H1 (cell line): ENCODE measurements around the gene STIM1. TPM values are rescaled to one million over a fixed set of nuclear protein-coding genes. Genes with fewer than 3 reads are reported as not detected.

Experiments used
- CTCF ChIA-PET: fragments of 300-600 bp; sonication (Branson Sonifier 250); formaldehyde crosslinking; loops from one replicate; lab custom pipeline; 2021; ENCODE audit not compliant: partially characterized antibody; lab: Charles Lee
- POLR2A ChIA-PET: fragments of 300-600 bp; sonication (Branson Sonifier 250); formaldehyde crosslinking; loops from one replicate; lab custom pipeline; 2021; ENCODE audit warnings: inconsistent platforms; ENCODE audit not compliant: partially characterized antibody; lab: Charles Lee
- DNase-seq, 2 experiments: peaks; one replicate each; pipeline versions ENCODE4 v3.0.0 to v3.0.0-alpha.2; 2010 to 2022; ENCODE audit warnings: low spot score in 2 of 2, low read depth in 1 of 2, mixed read lengths in 1 of 2
- FAIRE-seq: peaks from 2 replicates; lab custom pipeline; 2011; peaks lifted over from hg19 to GRCh38; lab: Jason Lieb, UNC
- H2AFZ ChIP-seq: 2 replicates; pipeline ENCODE4 v1.8.1; 2012; ENCODE audit warnings: low read length, inconsistent platforms
- H2AK5ac ChIP-seq: 2 replicates; pipeline ENCODE4 v1.6.1; 2013; ENCODE audit warnings: low read depth, low read length
- H2BK120ac ChIP-seq: replicated peaks from 2 replicates; pipeline ENCODE3; 2013; ENCODE audit warnings: low read depth, low read length, inconsistent platforms
- H2BK12ac ChIP-seq: 2 replicates; pipeline ENCODE4 v1.6.1; 2013; ENCODE audit warnings: low read depth, low read length
- H2BK15ac ChIP-seq: 2 replicates; pipeline ENCODE4 v1.6.1; 2013; ENCODE audit warnings: low read length
- H2BK20ac ChIP-seq: 2 replicates; pipeline ENCODE4 v1.6.1; 2013; ENCODE audit warnings: low read length
- H2BK5ac ChIP-seq: 2 replicates; pipeline ENCODE4 v1.6.1; 2013; ENCODE audit warnings: low read depth, low read length
- H3K14ac ChIP-seq: 2 replicates; pipeline ENCODE4 v1.6.1; 2013; ENCODE audit warnings: inconsistent platforms; ENCODE audit not compliant: insufficient read length
- H3K18ac ChIP-seq: 2 replicates; pipeline ENCODE4 v1.6.1; 2013; ENCODE audit warnings: low read length; ENCODE audit errors: extremely low read depth
- H3K23ac ChIP-seq: 2 replicates; pipeline ENCODE4 v1.6.1; 2013; ENCODE audit warnings: inconsistent platforms; ENCODE audit not compliant: insufficient read length
- H3K23me2 ChIP-seq: 2 replicates; pipeline ENCODE4 v1.6.1; 2013; ENCODE audit warnings: low read depth, low read length
- H3K27ac ChIP-seq: 2 replicates; pipeline ENCODE4 v1.6.1; 2011; ENCODE audit warnings: low read depth, low read length, inconsistent platforms
- H3K27me3 ChIP-seq, 4 experiments: replicated peaks in 1 of 4; 1 replicate in 1 of 4; 2 replicates in 3 of 4; pipeline versions ENCODE4 v1.6.1 to v1.8.1; 2011 to 2013; ENCODE audit warnings: low read length in 3 of 4, mild to moderate bottlenecking in 3 of 4, inconsistent platforms in 2 of 4, mixed read lengths in 2 of 4, moderate library complexity in 1 of 4; ENCODE audit not compliant: control insufficient read depth in 3 of 4, insufficient read depth in 3 of 4; ENCODE audit errors: extremely low read depth in 1 of 4
- H3K36me3 ChIP-seq, 4 experiments: 2 replicates each; pipeline versions ENCODE4 v1.6.1 to v1.8.1; 2011 to 2013; ENCODE audit warnings: mild to moderate bottlenecking in 4 of 4, low read length in 3 of 4, moderate library complexity in 2 of 4, control low read depth in 1 of 4, inconsistent platforms in 1 of 4; ENCODE audit not compliant: insufficient read depth in 4 of 4, control insufficient read depth in 2 of 4
- H3K4ac ChIP-seq: replicated peaks from 2 replicates; pipeline ENCODE3; 2013; ENCODE audit warnings: low read length, low read depth, mixed read lengths, inconsistent platforms; ENCODE audit not compliant: insufficient read length
- H3K4me1 ChIP-seq, 4 experiments: replicated peaks in 1 of 4; 1 replicate in 1 of 4; 2 replicates in 3 of 4; pipeline versions ENCODE4 v1.6.1 to v1.8.1; 2011 to 2013; ENCODE audit warnings: low read length in 3 of 4, inconsistent platforms in 2 of 4, mixed read lengths in 1 of 4; ENCODE audit not compliant: insufficient read depth in 4 of 4, control insufficient read depth in 3 of 4
- H3K4me2 ChIP-seq, 2 experiments: 2 replicates each; pipeline versions ENCODE4 v1.6.1 to v1.8.1; 2011 to 2013; ENCODE audit warnings: low read depth in 2 of 2, low read length in 2 of 2, control low read depth in 1 of 2, inconsistent platforms in 1 of 2, mild to moderate bottlenecking in 1 of 2; ENCODE audit not compliant: insufficient read depth in 1 of 2
- H3K4me3 ChIP-seq, 4 experiments: fragments of 200-600, 300-600 bp in 1 of 4; sonication (generic), shearing (Covaris generic), sonication (Bioruptor Twin) in 1 of 4; 2 replicates each; pipeline versions ENCODE4 v1.5.1 to v1.8.1; 2011 to 2016; ENCODE audit warnings: low read length in 4 of 4, low read depth in 3 of 4, control low read depth in 2 of 4, inconsistent platforms in 2 of 4, mild to moderate bottlenecking in 2 of 4, mixed read lengths in 1 of 4, moderate library complexity in 1 of 4; ENCODE audit not compliant: insufficient read depth in 2 of 4; ENCODE audit errors: extremely low read depth in 1 of 4
- H3K56ac ChIP-seq: replicated peaks from 2 replicates; pipeline ENCODE3; 2013; ENCODE audit warnings: low read depth, mild to moderate bottlenecking, mixed read lengths, low read length, inconsistent platforms; ENCODE audit not compliant: insufficient read length
- H3K79me1 ChIP-seq: 2 replicates; pipeline ENCODE4 v1.6.1; 2013; ENCODE audit warnings: low read depth, low read length, control low read depth
- H3K79me2 ChIP-seq, 2 experiments: 2 replicates each; pipeline versions ENCODE4 v1.6.1 to v1.8.1; 2012 to 2013; ENCODE audit warnings: low read length in 2 of 2, mild to moderate bottlenecking in 2 of 2, inconsistent platforms in 1 of 2; ENCODE audit not compliant: insufficient read depth in 2 of 2, control insufficient read depth in 1 of 2
- H3K9ac ChIP-seq, 4 experiments: replicated peaks in 1 of 4; 1 replicate in 1 of 4; 2 replicates in 3 of 4; pipeline versions ENCODE4 v1.6.1 to v1.8.1; 2011 to 2013; ENCODE audit warnings: low read depth in 3 of 4, low read length in 3 of 4, control low read depth in 2 of 4, mild to moderate bottlenecking in 2 of 4, moderate library complexity in 2 of 4, inconsistent platforms in 1 of 4; ENCODE audit errors: extremely low read depth in 1 of 4
- H3K9me3 ChIP-seq, 2 experiments: 2 replicates each; pipeline versions ENCODE4 v1.6.1 to v1.8.1; 2012 to 2013; ENCODE audit warnings: mild to moderate bottlenecking in 2 of 2, moderate library complexity in 2 of 2, control low read depth in 1 of 2, inconsistent platforms in 1 of 2, low read depth in 1 of 2, low read length in 1 of 2, mixed read lengths in 1 of 2; ENCODE audit not compliant: insufficient read depth in 2 of 2
- H4K20me1 ChIP-seq, 2 experiments: replicated peaks in 1 of 2; 2 replicates each; pipeline versions ENCODE3 to v1.8.1; 2011 to 2013; ENCODE audit warnings: inconsistent platforms in 2 of 2, low read length in 2 of 2, mild to moderate bottlenecking in 1 of 2; ENCODE audit not compliant: insufficient read depth in 2 of 2, control insufficient read depth in 1 of 2
- H4K5ac ChIP-seq: 2 replicates; pipeline ENCODE4 v1.6.1; 2013; ENCODE audit warnings: low read length, low read depth, mixed read lengths, inconsistent platforms; ENCODE audit not compliant: insufficient read length
- H4K8ac ChIP-seq: 2 replicates; pipeline ENCODE4 v1.8.0; 2013; ENCODE audit warnings: mild to moderate bottlenecking, moderate library complexity, low read length, inconsistent platforms; ENCODE audit not compliant: insufficient read depth; ENCODE audit errors: extremely low read depth
- H4K91ac ChIP-seq: replicated peaks from 2 replicates; pipeline ENCODE3; 2013; ENCODE audit warnings: low read length, mixed read lengths, inconsistent platforms; ENCODE audit not compliant: insufficient read length
- BACH1 ChIP-seq: IDR thresholded peaks from 2 replicates; pipeline ENCODE4 v1.6.1; 2012; ENCODE audit warnings: low read length, improper control_type of control experiment
- FOSL1 ChIP-seq: IDR thresholded peaks from 2 replicates; pipeline ENCODE4 v1.6.1; 2011; ENCODE audit warnings: mild to moderate bottlenecking, low read depth, low read length, moderate library complexity; ENCODE audit not compliant: insufficient read depth
- HDAC2 ChIP-seq, 2 experiments: fragments of 300-600 bp in 1 of 2; sonication (generic) in 1 of 2; IDR thresholded peaks; 2 replicates each; pipeline ENCODE4 v1.6.1; 2011 to 2012; ENCODE audit warnings: low read depth in 2 of 2, low read length in 2 of 2, mild to moderate bottlenecking in 2 of 2, moderate library complexity in 2 of 2, borderline replicate concordance in 1 of 2, inconsistent platforms in 1 of 2
- POLR2AphosphoS5 ChIP-seq: IDR thresholded peaks from 2 replicates; pipeline ENCODE4 v1.6.1; 2011; ENCODE audit warnings: low read depth, low read length
- SAP30 ChIP-seq: fragments of 300-600 bp; sonication (generic); IDR thresholded peaks from 2 replicates; pipeline ENCODE4 v1.7.1; 2012; ENCODE audit warnings: low read length, moderate library complexity, mild to moderate bottlenecking, inconsistent platforms; ENCODE audit not compliant: insufficient read depth, insufficient replicate concordance
- SP4 ChIP-seq: IDR thresholded peaks from 2 replicates; pipeline ENCODE4 v1.6.1; 2012; ENCODE audit warnings: low read length, inconsistent platforms
- WGBS, 2 experiments: shearing (Covaris generic) in 1 of 2; methylation state at CpG; one replicate each; pipeline versions ENCODE4 v1.1.6 to v1.1.7; 2013 to 2015; ENCODE audit warnings: low lambda C conversion rate in 2 of 2, mixed read lengths in 2 of 2, inconsistent platforms in 1 of 2, low coverage in 1 of 2, missing lambda C conversion rate in 1 of 2; ENCODE audit not compliant: insufficient replicate concordance in 2 of 2, insufficient coverage in 1 of 2, insufficient read length in 1 of 2; ENCODE audit errors: extremely low coverage in 1 of 2, missing lambda C conversion rate in 1 of 2; 5-methylcytosine and 5-hydroxymethylcytosine counted together
- polyA plus RNA-seq, 7 experiments: library from polyadenylated mRNA; depleted of rRNA in 3 of 7; stranded (reverse) in 5 of 7; unstranded in 2 of 7; fragments of >200 nt in 5 of 7; fragments of 200-250 nt in 2 of 7; gene quantifications; 1 replicate in 5 of 7; 2 replicates in 1 of 7; 4 replicates in 1 of 7; pipeline versions ENCODE4 v1.2.1 to v1.2.3, GENCODE V29; 2011 to 2013; ENCODE audit warnings: missing spikeins in 2 of 7, mixed read lengths in 2 of 7
- total RNA-seq: library from RNA; stranded (reverse); fragmentation: NEBNext Ultra II Directional; extraction: Animal tissue kit (Norgen Biotek cat#: 25700); gene quantifications from 2 replicates; pipeline ENCODE4 v1.2.1, GENCODE V29; 2021
- TF ChIP-seq, protein P1 (sequence below): IDR thresholded peaks from 2 replicates; pipeline ENCODE4 v1.6.1; 2011; ENCODE audit warnings: low read depth, mild to moderate bottlenecking, low read length; ENCODE audit not compliant: insufficient read depth

Gene STIM1
- total and polyA plus RNA-seq, 2 of the 8 experiments (the other 6 are each of a cell fraction or from before 2014, with no cell fraction given) = 11.1 to 12.2 TPM

DNA sequence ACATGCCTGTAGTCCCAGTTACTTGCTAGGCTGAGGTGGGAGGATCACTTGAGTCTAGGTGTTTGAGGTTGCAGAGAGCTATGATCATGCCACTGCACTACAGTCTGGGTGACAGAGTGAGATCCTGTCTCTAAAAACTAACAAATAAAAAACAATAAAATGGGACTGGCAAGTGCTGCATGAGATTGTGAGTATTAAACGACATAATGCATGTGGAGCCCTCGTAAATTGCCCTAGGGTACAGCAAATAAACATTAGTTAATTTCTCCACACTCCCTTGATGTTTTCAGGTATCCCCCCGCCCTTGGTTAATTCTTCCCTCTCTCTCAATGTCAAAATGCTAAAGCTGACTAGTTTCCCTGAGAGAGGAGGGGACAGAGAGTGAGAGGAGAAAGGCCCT lies 9.8 kb upstream of the STIM1 start:
- Histone ChIP-seq H2BK15ac (no peak overlapping the region), H3K9ac (no peak overlapping the region), H3K27me3 (peaks cover 0 to 3% (median 0%) of the 10 kb centered on the region in 4 experiments; a peak in 1 of 7 replicates), H3K27ac (no peak overlapping the region), H3K18ac (no peak overlapping the region), H3K79me1 (no peaks in the 10 kb centered on the region), H4K20me1 (no peaks in the 10 kb centered on the region), H3K79me2 (no peaks in the 10 kb centered on the region), H3K4me1 (no peaks in the 10 kb centered on the region), H3K4ac (no peak overlapping the region), H4K5ac (no peak overlapping the region), H3K23me2 (peaks cover 3% of the 10 kb centered on the region), H2BK20ac (no peak overlapping the region), H2AK5ac (no peak overlapping the region), H3K9me3 (no peaks in the 10 kb centered on the region), H4K8ac (no peak overlapping the region), H3K36me3 (no peaks in the 10 kb centered on the region), H2BK12ac (no peak overlapping the region), H2BK5ac (no peak overlapping the region), H3K4me2 (no peak overlapping the region), H2BK120ac (no peak overlapping the region), H3K23ac (no peak overlapping the region), H4K91ac (no peak overlapping the region), H2AFZ (no peak overlapping the region), H3K14ac (no peak overlapping the region), H3K56ac (no peak overlapping the region), H3K4me3 (no peak overlapping the region)
- TF ChIP-seq FOSL1 (no peak), SAP30 (no peak), SP4 (no peak), POLR2AphosphoS5 (no peak), BACH1 (no peak), HDAC2 (IDR thresholded peaks at IDR 0.05; ENCODE audit: borderline replicate concordance in 1 of 2, low read depth in 2 of 2, low read length in 2 of 2) (no peak)
- TF ChIP-seq, protein P1, sequence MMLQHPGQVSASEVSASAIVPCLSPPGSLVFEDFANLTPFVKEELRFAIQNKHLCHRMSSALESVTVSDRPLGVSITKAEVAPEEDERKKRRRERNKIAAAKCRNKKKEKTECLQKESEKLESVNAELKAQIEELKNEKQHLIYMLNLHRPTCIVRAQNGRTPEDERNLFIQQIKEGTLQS = no peak
- ChIA-PET CTCF (interaction anchor here (1.3 to 20.2 kb wide), 3 partner anchors 6 to 224 kb away, joined by 3 to 422 read pairs (median 214); partner anchors contain the start of gene STIM1), POLR2A (interaction anchor here (1.7 kb wide), 1 partner anchor 9 kb away, joined by 5 read pairs; no protein-coding TSS in a partner anchor)
- FAIRE-seq = no peak
- DNase-seq = no peak
- 85% methylated on average over 3 of the region's 3 CpGs; no CpG with 5 or more reads in 1 of the 2 experiments for WGBS, 2 experiments
